HG03135 (cell line): ENCODE measurements around the gene H3-3A.
"Not testable (repeated sequence)": the region's sequence is repeated elsewhere in the genome, so short reads cannot be mapped to it uniquely, and the experiment has no call there.

Experiments used
- ATAC-seq: cut with Tn5 transposase; IDR thresholded peaks from one replicate; pipeline ENCODE4 v1.9.1; 2021; ENCODE audit warnings: mild to moderate bottlenecking, moderate library complexity; ENCODE audit not compliant: unreplicated experiment

The H3-3A gene

GRCh38 chr1:226083302-226084101, 21.0 kb downstream of the H3-3A start:
- ATAC-seq: peak; percentile 94

GRCh38 chr1:226085675-226086285, 23.3 kb downstream of the H3-3A start:
- ATAC-seq: no peak

GRCh38 chr1:226086776-226087175, 24.3 kb downstream of the H3-3A start:
- ATAC-seq: no peak

- no peak for ATAC-seq
Observed at GRCh38 chr1:226091461-226091860, 28.9 kb downstream of the H3-3A start.

GRCh38 chr1:226092048-226092820, 29.7 kb downstream of the H3-3A start:
- not testable (repeated sequence) for ATAC-seq

- ATAC-seq: no peak
Observed at GRCh38 chr1:226092965-226093364, 30.4 kb downstream of the H3-3A start.

- no peak for ATAC-seq
Observed at GRCh38 chr1:226093621-226094020, 31.1 kb downstream of the H3-3A start.

- ATAC-seq: no peak
Observed at GRCh38 chr1:226094451-226094850, 31.9 kb downstream of the H3-3A start.

GRCh38 chr1:226095286-226095685, 32.8 kb downstream of the H3-3A start:
- no peak for ATAC-seq

- no peak for ATAC-seq
Observed at GRCh38 chr1:226097866-226098625, 35.5 kb downstream of the H3-3A start.

GRCh38 chr1:226098870-226099835, 36.6 kb downstream of the H3-3A start:
- ATAC-seq: no peak

- ATAC-seq: no peak
Observed at GRCh38 chr1:226100436-226101391, 38.2 kb downstream of the H3-3A start.

GRCh38 chr1:226104671-226105121, 42.2 kb downstream of the H3-3A start:
- ATAC-seq: no peak

GRCh38 chr1:226107471-226108460, 45.2 kb downstream of the H3-3A start:
- no peak for ATAC-seq

GRCh38 chr1:226108935-226109828, 46.7 kb downstream of the H3-3A start:
- ATAC-seq: no peak

- peak; percentile 72 for ATAC-seq
Observed at GRCh38 chr1:226109829-226110248, 47.3 kb downstream of the H3-3A start.
